ENCODE data around the gene TLX1. TPM values are rescaled to one million over a fixed set of nuclear protein-coding genes. Genes with fewer than 3 reads are reported as not detected.

The TLX1 gene
- total RNA-seq (2014; rRNA removed; shearing (Covaris generic); ENCODE audit: low replicate concordance): not detected in 2 replicates

DNA sequence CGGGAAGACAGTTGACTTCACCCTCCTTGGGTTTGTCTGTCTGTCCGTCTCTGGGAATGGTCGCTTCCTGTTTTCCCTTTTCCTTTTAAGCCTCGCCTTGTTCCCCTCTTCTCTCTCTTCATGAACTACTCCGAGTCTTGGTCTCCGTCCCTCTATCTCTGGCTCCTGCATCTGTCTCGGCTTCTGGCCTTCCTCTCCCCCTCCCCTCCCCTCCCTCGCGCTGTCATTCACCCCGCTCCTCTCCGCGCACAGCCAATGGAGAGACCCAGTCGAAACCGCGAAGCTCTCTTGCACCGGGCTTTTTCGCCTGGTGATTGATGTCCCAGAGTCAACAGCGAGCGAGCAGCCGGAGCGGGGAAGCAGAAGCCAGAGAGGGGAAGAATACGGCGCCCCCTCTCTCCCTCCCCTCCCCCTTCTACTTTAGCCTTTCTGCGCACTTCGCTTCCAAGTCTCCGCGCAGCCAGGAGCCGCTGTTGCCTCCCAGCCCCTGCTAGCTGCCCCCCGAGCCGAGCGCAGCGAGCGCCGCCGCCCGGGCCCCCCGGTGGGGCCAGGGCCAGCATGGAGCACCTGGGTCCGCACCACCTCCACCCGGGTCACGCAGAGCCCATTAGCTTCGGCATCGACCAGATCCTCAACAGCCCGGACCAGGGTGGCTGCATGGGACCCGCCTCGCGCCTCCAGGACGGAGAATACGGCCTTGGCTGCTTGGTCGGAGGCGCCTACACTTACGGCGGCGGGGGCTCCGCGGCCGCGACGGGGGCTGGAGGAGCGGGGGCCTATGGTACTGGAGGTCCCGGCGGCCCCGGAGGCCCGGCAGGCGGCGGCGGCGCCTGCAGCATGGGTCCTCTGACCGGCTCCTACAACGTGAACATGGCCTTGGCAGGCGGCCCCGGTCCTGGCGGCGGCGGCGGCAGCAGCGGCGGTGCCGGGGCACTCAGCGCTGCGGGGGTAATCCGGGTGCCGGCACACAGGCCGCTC is at the start of gene TLX1:
TSS of gene TLX1 (plus strand) at position 317 of the 978 bp plus-strand sequence. CDS start at position 559, 242 bp downstream.
- no peak for DNase-seq (ENCODE audit: low read depth)
- in situ Hi-C loops (cut with HindIII; ENCODE audit: low pct_unique_long_range_greater_than_20kb, low sequenced_read_pairs): no loop called here

DNA sequence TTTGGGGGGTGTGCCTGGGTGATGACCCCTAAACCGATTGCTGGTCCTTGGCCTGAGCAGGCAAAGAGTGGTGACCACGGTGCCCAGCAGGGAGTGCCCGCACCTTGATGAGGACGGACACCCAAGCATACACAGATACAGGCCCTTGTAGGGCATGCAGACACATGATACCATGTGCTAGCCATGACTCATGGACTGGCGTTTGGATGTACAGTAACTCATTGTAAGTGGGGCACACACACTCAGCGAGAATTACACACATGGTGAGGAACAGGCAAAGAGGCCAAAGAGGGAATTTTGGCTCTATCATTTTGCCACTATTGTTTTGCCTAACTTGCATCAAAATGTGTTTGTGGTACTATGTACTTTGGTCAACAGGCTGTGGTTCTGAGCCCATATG is 45.3 kb upstream of the TLX1 start:
- DNase-seq (ENCODE audit: low read depth): no peak
- in situ Hi-C loops (cut with HindIII; ENCODE audit: low pct_unique_long_range_greater_than_20kb, low sequenced_read_pairs): no loop called here

DNA sequence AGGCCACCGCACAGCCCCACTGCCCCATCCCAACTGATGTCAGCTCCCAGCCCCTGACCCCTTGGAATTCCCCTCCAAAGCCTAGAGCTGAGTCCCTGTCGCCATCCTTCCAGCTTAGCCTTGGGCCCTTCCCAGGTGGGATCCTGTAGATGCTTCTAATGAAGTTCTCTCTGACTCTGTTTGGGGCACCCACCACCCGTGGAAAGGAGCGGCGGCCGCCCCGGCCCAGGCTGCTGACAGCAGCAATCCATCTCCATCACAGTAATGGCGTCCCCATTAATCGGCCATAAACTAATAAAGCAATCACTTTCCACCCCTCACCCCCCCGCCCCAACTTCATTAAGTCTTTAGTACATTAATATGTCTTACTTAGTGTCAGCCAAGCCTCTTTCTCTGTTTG is 43.7 kb upstream of the TLX1 start:
- in situ Hi-C loops (cut with HindIII; ENCODE audit: low pct_unique_long_range_greater_than_20kb, low sequenced_read_pairs): no loop called here
- DNase-seq (ENCODE audit: low read depth): no peak

DNA sequence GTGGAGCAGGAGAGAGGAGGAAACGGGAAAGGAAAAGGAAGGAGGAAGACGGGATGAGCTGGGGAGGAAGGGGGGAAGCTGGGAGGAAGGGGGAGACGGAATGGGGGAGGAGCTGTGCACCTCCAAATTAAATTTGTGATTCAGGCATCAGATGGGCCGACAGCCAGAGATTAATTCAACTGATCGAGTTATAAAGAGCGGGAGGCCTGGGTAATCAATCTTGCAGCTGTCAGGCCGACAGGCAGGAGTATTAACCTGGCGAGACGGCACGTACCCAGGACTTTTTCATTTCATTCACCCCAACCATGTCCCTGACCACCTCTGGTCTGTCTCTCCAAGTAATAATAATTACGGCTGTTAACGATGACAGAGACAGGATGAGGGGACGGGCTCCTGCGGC is 43.1 kb upstream of the TLX1 start:
- in situ Hi-C loops (cut with HindIII; ENCODE audit: low pct_unique_long_range_greater_than_20kb, low sequenced_read_pairs): no loop called here
- no peak for DNase-seq (ENCODE audit: low read depth)

DNA sequence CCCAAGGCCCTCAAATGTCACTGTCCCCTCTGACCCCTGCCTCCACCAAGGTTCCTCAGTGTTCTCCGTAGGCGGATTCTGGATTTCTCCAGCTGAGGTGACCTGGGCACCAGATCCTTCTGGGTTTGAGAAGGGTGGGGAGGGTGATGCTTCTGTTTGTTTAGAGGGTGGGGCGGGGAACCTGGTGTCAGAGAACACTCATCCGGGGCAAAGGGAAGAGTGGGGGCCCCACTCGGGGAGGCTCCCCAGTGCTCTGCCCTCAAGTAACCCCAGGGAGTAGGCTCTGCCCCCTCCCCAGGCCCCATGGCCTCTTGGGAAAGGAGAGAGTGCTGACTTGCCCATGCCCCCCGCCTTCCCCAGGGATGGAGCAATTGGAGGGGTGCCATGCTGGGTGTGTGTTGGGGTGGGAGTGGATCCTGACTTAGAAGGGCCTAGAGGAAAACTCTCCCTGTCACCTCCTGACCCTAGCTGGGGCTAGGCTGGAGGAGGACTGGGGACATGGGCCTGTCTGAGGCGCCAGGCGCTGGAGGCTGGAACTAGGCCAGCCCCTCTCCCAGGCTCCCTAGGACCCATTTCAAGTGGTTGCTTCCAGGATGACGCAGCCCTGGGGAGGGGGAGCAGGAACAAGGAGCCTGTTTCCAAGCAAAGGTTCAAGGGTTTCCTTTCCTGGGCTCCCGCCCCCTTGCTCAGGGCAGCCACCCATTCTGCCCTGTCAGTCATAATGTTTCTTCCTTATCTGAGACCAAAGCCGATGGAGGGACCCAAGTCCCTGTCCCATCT is 41.4 kb upstream of the TLX1 start:
- DNase-seq (ENCODE audit: low read depth): no peak
- in situ Hi-C loops (cut with HindIII; ENCODE audit: low pct_unique_long_range_greater_than_20kb, low sequenced_read_pairs): no loop called here

DNA sequence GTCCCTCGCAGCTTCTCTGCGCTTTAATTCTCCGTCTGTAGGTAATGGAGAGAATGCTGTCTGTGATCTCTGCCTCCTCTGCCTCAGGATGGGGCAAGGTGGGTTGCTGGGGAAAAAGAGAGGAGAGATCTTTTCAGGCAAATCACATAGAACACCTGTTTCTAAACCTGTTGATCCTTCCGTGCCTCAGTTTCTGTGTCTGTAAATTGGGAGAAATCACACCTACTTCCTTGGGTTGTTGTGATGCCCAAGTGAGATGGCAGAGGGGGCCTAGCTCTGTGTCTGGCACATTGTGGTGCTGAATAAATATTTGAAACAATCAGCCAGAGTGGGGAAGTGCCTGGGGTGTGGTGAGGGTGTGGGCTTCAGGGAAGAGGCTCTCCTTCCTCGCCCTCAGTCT is 40.5 kb upstream of the TLX1 start:
- in situ Hi-C loops (cut with HindIII; ENCODE audit: low pct_unique_long_range_greater_than_20kb, low sequenced_read_pairs): no loop called here
- no peak for DNase-seq (ENCODE audit: low read depth)

DNA sequence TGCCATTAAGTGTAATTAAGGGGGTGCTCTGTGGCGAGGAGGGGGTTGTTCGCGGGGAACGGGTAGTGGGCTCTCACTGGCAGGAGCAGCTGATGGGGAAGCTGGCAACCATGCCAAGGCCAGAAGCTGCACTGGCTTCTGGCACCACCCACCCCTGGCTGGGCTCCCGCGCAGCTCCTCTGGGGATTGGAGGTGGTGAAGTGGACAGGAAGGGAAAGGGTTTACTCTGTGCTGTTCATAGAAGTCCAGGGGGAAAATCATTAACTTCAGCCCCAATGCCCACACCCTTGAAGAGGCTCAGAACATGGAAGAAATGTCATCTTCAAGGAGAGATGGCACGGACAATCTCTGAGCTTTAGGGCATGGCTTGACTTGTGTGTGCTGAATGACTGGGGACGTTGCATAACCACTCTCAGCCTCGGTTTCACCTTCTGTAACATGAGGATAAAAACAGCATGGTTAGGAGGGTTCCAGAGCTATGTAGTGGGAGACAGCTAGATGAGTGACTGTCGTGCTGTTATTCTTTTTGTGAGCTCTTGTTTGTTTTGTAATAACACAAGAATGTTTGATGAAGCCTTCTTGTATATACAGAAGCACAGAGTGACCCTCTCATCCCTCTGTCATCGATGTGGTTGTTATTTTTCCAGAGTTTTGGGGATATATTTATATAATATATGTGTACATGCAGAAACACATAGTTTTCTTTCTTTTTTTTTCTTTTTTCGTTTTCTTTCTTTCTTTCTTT is 39.4 kb upstream of the TLX1 start:
- DNase-seq (ENCODE audit: low read depth): peak; percentile 1
- in situ Hi-C loops (cut with HindIII; ENCODE audit: low pct_unique_long_range_greater_than_20kb, low sequenced_read_pairs): no loop called here

DNA sequence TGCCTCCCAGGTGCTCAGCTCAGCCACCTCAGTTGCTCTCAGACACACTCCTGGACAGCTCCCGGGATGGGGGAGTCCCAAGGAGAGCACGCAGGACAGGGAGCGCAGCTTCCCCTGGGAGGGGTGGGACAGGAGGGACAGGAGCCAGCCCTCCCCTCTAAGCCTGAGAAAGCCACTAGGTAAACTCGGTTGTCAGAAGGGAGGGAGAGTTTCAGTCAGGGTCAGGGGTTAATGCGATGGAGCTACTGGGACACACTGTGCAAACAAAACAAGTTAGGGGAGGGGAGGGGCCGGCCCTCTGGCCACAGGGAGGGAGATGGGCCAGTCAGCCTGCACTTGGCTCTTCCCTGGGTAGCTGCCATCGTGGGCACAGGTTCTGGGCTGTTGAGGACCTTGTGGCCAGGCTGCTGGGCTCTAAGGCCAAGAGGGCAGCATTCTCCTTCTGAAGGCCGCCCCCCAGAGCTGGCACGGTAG is 38.2 kb upstream of the TLX1 start:
- in situ Hi-C loops (cut with HindIII; ENCODE audit: low pct_unique_long_range_greater_than_20kb, low sequenced_read_pairs): no loop called here
- no peak for DNase-seq (ENCODE audit: low read depth)

DNA sequence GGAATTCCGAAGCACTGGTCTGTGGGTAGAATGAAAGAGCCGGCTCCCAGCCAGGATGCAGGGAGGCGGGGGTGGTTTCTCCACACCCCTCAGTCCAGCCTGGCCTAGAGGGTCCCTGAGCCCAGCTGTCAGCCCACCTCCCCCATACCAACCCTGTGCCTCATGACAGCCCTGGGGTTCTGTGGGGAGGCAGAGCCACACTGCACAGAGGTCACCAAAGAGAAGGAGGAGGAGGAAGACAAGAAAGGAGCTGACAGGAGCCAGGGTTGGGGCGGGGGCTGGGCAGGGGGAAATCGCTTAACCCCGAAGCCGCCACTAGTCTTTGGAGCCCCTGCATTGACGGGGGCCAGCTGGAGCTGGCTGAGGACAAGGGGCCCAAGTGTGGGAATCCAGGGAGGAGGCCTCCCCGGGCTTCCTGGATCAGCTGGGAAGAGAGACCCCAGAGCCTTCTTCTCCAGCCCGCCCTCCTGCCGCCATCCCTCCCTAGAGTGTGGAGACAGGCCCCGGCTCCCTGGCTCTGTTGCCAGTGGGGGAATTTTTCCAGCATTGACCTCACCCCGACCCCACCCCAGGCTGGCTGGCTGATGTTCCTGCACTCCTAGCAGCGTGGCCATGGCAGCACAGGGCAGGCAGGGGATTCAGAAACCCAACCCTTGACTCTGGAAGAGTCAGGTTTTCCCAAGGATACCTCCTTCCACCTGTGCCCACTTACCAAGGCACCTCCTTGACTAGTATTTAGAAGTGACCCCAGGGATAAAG is 36.8 kb upstream of the TLX1 start:
- in situ Hi-C loops (cut with HindIII; ENCODE audit: low pct_unique_long_range_greater_than_20kb, low sequenced_read_pairs): no loop called here
- no peak for DNase-seq (ENCODE audit: low read depth)

DNA sequence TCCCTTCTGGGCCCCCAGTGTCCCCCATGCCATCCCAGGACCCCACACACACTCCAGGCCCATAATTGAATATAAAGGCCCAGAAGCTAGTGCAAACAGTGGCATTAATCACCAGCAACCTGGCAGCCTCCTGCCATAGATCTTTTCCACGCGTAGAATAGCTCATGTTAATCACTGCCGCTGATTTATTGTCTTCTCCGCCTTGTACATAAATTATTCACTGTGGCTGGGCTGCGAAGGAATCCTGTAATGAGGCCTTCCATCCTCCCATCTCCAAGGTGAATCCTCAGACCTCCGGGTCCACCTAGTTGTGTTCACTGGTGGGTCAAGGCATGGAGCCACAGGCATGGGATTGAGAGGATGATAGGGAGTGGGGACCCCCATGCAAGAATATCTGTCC is 36.1 kb upstream of the TLX1 start:
- in situ Hi-C loops (cut with HindIII; ENCODE audit: low pct_unique_long_range_greater_than_20kb, low sequenced_read_pairs): no loop called here
- no peak for DNase-seq (ENCODE audit: low read depth)

DNA sequence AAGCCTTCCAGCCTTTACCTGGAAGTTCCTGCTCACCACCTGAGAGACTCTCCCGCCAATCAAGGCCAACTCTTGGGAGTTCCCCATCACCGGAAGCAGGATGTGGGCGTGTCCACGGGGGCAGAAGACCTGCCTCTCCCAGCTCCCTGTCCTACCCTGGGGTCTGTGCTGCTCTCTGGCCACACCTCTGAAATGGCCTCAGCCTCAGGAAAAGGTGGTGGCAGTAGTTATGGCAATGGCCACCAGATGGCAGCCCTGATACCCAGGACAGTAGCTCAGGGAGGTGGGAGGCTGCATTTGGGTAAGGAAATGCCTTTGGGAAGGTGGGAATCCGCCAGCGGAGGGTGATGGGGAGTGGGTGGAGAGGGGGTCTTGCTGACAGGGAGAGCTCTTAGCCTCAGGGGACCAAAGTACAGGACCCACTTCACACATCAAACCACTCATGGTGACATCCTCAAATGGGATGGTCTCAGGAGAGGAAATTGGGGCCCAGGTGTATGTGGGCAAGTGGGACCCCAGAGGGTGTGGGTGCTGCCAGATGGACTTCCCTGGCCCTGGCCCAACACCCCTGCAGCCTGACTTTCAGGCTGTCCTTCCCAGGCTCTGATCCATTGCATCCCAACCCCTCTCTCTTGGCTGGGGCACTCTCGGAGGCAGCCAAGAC is 35.4 kb upstream of the TLX1 start:
- DNase-seq (ENCODE audit: low read depth): peak; percentile 83
- in situ Hi-C loops (cut with HindIII; ENCODE audit: low pct_unique_long_range_greater_than_20kb, low sequenced_read_pairs): no loop called here

DNA sequence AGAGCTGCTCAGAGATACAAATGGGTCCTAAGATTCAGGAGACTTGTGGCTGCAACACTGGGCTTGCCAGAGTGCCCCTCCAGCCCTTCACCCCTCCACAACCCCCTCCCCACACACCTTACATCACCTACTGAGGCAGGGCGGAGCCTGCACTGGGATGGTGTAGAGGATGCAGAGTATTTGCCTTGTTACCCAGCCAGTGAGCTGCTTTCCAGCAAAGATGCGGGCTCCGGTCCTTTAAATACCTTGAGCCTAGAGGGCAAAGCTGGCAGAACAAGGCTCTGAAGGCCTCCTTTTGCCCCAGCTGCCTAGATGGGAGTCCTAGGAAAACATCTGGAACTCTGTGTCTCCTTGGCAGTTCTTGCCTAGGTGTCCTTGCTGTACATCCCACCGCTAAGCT is 34.7 kb upstream of the TLX1 start:
- in situ Hi-C loops (cut with HindIII; ENCODE audit: low pct_unique_long_range_greater_than_20kb, low sequenced_read_pairs): no loop called here
- DNase-seq (ENCODE audit: low read depth): no peak

DNA sequence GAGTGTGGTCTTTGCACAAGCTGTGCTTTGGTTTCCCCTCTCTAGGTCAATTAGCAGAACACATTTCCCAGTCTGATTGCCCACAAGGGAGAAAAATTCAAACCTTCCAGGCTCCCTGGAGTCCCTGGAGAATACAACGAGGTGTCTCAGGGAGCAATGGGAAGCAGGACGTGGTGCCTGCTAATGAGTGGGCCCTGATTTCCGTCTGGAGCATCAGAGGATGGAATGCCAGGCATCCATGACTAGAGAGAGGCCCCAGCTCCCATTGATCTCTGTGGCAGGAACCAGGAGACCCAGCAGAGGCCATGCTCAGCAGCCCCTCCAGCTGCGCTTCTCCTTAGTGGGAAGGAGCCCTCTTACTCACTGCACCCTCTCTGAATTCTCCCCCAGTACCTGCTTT is 33.2 kb upstream of the TLX1 start:
- in situ Hi-C loops (cut with HindIII; ENCODE audit: low pct_unique_long_range_greater_than_20kb, low sequenced_read_pairs): no loop called here
- DNase-seq (ENCODE audit: low read depth): no peak

DNA sequence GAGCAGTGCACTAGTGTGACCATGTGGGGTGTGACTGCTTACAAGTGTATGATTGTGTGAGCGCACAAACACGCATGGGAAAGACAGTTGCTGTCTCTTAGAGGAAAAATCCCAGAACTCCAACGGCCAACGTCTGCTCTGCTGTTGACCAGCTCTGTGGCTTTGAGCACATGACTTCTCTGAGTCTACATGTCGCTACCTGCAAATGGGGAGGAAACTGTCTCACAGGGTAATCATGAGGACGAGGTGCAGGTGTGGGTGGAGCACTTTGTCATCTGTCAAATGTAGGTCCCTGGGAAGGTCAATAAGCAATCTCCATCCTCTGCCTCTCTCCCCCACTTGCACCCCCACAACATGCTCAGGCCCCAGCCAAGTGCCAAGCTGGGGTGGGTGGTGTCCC is 31.2 kb upstream of the TLX1 start:
- in situ Hi-C loops (cut with HindIII; ENCODE audit: low pct_unique_long_range_greater_than_20kb, low sequenced_read_pairs): no loop called here
- no peak for DNase-seq (ENCODE audit: low read depth)

DNA sequence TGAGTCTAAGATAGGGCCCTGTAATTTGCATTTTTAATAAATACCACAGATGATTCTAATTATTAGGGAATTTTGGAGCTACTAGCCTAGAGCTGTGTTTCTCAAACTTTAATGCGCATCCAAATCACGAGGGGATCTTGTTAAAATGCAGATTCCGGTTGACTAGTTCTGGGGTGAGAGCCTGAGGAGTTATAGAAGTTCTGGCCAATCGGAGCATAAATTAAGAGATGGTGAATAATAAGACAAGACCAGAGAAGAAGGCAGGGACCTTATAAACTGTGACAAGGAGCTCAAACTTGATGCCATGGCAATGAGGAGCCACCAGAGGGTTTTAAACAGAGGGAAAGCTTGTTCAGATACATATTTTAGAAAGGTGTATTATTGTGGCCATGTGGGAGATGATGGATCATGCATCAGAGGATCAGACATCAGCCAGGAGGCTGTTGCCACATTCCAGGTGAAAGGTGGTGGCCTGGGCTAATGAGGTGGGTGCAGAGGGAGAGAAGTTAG is 29.7 kb upstream of the TLX1 start:
- in situ Hi-C loops (cut with HindIII; ENCODE audit: low pct_unique_long_range_greater_than_20kb, low sequenced_read_pairs): no loop called here

DNA sequence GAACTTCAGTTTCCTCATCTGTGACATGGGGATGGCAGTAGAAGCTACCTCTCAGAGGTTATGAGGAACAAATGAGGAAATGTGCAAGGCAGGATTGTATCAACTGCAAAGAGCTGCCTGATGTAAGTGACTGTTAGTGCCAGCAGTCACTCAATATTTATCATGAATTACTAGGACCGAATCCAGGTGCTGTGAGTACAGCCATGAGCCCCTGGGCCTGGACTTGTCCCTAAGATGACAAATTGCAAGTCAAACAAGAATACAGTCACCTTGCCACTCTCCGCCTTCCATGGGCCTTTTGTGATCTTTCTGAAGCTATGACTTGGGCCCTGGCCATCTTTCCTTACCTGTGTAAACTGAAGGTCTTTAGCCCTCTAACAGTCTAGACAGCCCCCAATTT is 27.7 kb upstream of the TLX1 start:
- in situ Hi-C loops (cut with HindIII; ENCODE audit: low pct_unique_long_range_greater_than_20kb, low sequenced_read_pairs): no loop called here
- no peak for DNase-seq (ENCODE audit: low read depth)

More for the DNA sequence above, 29.7 kb upstream of the TLX1 start:
- no peak for DNase-seq (ENCODE audit: low read depth)

DNA sequence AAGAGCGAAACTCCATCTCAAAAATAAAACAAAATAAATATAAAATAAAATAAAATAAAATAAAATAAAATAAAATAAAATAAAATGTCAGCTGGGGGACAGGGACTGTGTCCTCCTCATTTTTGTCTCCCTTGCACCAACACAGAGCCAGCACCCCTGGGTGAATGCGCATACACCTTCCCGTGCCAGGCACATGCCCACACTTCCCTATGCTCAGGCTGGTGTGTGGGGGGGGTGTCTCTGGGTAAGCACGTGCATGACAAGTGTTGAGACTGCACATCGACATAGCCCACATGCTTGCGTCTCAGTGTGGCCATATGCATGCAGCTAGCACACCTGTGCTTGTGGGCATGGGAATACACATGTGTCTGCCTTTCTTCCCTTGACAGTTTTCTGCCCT is 24.7 kb upstream of the TLX1 start:
- DNase-seq (ENCODE audit: low read depth): no peak
- in situ Hi-C loops (cut with HindIII; ENCODE audit: low pct_unique_long_range_greater_than_20kb, low sequenced_read_pairs): no loop called here
